Measurements from ENCODE around the gene NT5DC2.

Gene NT5DC2

DNA sequence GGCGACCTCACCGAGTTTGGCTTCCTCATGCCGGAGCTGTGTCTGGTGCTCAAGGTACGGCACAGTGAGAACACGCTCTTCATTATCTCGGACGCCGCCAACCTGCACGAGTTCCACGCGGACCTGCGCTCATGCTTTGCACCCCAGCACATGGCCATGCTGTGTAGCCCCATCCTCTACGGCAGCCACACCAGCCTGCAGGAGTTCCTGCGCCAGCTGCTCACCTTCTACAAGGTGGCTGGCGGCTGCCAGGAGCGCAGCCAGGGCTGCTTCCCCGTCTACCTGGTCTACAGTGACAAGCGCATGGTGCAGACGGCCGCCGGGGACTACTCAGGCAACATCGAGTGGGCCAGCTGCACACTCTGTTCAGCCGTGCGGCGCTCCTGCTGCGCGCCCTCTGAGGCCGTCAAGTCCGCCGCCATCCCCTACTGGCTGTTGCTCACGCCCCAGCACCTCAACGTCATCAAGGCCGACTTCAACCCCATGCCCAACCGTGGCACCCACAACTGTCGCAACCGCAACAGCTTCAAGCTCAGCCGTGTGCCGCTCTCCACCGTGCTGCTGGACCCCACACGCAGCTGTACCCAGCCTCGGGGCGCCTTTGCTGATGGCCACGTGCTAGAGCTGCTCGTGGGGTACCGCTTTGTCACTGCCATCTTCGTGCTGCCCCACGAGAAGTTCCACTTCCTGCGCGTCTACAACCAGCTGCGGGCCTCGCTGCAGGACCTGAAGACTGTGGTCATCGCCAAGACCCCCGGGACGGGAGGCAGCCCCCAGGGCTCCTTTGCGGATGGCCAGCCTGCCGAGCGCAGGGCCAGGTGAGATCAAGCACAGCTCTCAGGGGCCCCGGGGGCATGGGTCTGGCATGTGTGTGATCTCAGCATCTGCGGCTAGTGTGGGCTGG, 45.6 kb downstream of the NT5DC2 start:
- DNase-seq, result no peak

DNA sequence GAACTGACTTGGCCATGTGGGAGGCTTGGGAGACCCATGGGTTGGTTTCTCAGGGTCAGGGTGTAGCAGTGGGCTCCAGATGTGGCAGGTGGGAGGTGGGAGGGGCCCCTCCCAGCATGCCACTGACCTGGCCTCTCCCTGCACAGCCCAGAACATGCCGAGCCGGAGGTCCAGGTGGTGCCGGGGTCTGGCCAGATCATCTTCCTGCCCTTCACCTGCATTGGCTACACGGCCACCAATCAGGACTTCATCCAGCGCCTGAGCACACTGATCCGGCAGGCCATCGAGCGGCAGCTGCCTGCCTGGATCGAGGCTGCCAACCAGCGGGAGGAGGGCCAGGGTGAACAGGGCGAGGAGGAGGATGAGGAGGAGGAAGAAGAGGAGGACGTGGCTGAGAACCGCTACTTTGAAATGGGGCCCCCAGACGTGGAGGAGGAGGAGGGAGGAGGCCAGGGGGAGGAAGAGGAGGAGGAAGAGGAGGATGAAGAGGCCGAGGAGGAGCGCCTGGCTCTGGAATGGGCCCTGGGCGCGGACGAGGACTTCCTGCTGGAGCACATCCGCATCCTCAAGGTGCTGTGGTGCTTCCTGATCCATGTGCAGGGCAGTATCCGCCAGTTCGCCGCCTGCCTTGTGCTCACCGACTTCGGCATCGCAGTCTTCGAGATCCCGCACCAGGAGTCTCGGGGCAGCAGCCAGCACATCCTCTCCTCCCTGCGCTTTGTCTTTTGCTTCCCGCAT, 46.4 kb downstream of the NT5DC2 start:
- no peak for DNase-seq

DNA sequence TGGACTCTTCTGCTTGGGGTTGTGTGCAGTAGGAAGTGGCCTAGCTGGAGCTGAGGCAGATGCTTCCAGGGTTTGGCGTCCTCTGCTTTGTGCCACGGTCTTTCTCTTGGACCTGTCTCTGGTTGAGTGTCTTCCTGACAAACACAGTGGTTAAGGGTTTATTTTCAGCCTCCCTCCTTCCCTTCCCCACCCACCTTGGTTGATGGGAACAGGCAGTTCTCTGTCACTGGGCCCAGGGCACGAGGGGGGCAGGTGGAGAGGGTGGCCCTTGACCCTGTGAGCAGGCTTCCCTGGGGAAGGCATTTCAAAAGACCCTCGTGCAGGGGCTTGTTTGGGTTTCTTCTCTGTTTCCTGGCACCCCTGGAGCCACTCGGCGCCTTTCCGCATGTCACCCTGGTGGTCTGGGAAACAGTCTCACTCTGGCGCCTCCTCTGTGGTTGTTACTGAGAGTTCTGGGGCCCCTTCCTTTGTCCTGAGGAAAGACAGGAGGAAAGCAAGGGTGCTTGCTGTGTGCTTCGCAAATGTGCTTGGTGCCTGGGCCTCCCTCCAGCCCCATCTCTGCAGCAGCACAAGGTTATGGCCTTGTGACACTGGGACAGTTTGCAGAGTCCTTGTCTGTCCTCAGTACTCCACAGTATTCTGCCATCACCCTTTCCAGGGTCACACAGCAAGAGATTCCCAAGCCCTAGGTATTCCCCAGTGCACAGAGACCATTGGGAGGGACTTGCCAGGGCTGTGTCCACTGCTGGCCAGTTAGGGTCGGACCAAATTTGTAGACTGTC, 48.8 kb downstream of the NT5DC2 start:
- DNase-seq, result no peak

DNA sequence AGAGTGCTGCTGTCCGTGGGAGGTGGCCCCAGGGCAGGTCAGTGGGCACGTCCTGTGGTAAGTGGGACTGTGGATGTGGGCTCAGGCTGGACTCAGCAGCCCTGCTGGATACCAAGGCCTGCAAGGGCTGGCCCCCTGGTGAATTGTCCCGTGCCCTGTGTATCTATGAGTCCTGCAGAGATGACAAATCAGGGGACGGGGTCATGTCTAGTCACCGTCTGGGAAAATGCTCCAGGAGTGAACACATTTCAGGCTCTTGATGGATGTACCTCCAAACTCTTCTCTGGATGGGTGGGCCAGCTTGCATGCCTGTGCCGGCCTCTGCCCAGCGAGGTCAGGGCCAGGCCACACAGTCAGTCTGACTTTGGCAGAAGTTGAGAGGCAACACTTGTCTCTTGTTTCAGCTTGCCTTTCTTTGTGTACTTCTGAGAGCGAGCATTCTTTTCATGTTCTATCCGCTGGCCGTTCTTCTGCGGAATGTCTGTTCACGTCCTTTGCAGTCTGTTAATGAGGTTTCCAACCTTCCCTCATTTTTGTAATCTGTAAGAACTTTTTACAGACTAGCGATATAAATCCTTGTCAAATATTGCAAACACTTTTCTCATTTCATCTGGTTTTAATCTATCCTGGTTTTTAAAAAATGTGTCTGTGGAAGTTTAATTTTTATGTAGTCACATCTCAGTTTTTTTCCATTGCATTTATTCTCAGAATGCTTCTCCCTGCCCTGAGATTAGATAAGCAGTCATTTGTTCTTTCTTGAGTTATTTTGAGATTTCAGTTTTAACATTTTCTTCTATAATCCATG, 49.9 kb downstream of the NT5DC2 start:
- no peak for DNase-seq

DNA sequence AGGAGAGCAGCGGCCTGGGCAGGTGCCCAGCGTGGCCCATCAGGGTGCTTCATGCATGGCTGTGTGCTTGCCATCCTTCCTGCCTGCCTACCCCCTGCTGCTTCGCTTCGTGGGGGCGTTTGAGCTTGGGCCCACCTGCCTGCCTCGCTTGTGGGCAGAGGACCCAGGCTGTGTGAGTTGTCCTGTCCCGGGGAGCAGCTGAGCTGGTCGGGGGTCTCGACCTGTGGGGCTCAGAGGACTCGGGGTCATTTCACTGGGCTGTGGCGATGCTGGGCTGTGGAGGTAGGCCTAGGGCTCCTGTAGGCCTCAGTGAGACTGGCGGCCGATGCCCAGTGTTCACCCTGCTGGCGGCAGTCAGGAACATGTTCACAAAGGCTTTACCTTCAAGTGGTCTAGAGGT, 50.6 kb downstream of the NT5DC2 start:
- no peak for DNase-seq

DNA sequence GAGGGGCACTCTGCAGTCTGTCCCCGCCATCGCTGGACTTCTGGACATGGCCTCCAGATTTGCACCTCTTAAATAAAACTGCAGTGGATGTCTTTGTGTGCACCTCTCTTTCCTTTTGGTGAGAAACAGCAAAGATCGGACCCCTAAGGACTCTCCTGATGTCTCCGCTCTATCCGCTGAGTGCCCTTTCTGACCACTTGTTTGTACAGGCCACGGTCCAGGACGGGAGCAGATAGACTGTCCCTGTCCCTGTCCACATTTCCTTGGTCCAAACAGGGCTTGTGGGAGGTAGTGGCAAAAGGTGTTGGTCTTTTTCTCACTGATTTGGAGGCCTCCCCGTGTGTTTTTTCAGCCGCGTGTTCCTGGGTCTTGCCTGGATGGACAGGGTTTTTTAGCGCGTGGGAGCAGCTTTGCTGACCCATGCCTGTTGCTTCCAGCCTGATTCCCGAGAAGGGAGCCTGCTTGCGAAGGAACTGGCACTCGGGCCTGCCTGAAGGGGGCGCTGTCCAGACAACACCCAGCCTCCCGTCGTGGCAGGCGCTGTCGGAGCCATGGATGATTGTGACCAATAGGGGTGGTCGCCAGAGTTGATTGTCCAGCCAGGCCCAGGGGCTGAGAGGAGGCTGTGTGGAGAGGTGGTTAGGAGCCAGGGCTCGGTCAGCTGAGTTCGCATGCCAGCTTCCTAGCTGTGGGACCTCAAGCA, 51.7 kb downstream of the NT5DC2 start:
- DNase-seq, result peak in 1 of 4 experiments; percentile 43

DNA sequence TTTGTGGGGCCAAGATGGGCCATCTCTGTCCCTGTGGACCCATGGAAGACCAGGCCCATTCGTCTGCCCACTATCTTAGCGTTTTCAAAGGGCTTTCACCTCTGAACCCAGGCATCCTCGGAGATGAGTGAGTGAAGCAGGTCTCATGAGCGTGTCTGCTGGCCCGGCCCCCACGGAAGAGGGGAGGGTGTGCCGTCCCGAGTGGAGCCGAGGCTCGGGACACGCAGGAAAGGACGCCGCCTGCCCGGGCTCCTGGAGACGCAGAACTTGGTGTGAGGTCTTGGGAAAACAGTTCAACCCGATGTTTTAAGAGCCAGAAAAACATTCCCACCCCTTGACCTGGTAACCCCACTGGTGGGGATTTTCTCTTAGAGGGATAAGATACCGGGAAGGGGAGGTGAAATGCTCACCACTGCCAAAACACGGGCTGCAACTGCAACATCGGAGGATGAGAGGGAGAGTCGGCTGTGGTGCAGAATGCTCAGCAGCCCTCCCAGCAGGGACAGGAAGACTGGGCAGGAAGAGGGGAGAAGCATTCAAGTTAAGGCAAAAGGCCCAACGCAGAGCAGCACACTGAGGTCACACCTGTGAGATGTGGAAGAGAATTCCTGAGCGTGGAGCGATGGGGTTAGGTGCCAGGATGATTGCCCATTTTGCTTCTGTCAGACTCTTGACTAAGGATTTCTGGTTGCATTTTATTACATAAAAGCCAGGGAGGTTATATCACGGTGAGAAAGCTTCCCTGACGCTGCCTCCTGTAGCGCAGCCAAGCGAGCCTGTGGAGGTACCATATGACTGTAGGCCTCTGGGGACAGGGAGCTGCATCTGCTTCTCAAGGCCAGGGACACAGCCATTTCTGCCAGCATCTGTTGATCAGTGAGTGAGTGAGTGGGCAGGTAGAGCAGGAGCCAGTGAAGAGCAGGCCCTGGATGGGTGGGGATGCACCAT, 52.6 kb downstream of the NT5DC2 start:
- DNase-seq, result no peak

DNA sequence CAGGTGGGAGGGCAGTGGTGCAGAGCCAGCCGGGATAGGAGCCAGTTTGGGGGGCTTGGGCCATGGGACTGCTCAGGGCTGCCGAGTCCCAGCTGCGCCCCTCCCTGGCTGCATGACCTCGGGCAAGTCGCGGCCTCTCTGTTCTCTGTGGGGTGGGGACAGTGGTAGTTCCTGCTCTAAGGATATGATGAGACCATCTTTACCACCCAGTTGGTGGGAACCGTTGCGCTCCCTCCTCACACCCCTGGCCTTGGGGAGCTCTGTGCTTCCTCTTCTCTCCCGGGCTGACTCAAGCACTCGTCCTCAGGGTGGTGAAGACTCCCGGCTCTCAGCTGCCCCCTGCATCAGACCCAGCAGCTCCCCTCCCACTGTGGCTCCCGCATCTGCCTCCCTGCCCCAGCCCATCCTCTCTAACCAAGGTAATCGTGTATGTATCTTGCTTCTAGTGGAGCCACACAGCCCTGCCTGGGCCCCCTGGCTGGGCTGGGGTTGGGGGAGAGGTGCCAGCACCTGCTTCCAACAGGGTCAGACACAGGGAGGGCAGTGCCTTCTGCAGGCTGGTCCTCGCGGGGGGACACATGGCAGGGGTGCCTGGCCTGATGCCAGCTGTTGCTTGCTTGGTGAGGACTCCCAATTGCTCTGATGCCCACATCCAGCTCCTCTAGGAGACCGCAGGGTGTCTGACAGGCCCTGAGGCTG, 53.6 kb downstream of the NT5DC2 start:
- peak; percentile 43 to 73 (median 70) for DNase-seq

DNA sequence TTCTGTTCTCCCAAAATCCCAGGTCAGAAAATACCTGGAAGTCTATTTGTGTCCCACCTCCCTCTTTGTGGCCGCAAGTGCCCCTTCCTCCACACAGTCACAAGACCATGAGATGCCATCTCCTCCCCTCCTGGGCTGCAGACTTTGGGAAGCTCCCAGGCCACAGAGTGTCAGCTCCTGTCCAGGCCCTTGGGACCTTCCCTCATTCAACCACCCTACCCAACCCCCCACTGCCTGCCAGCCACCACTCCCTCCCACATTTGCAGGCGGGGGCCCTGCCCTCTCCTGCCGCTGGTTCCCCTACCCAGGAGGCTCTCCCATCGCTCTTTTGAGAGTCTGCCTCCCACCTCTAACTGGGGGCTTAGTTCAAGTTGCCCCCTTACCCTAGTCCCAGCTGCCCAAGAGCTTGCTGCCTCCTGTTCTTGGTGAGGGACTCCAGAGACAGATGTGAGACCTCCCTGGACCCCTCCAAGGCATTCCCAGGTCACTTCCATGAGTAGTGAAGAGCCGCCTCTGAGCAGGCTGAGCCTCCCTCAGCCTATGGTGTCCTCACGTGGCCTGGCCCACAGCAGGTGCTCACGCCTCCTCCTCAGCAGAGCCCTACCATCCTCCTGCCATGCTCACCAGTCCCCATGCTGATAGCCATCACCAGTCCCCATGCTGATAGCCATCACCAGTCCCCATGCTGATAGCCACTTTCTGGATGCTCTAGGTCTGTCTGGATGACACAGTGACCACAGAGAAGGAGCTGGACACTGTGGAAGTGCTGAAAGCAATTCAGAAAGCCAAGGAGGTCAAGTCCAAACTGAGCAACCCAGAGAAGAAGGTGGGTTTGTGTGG, 54.4 kb downstream of the NT5DC2 start:
- DNase-seq, result no peak

DNA sequence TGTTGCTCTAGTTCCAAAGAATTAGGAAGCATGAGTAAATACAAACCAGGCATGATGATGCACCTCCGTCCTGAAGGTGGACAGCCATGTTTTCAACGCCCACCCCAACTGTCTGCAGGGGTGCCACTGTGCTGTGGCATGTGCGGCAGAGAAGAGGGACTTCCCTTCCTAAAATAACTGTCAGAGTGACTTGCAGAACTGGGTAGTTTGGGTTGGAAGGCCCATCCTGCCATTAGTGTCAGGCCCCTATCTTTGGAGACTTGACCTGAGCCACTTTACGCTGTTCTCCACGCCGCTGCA, 55.9 kb downstream of the NT5DC2 start:
- peak in 3 of 4 experiments; percentile 52 to 57 (median 53) for DNase-seq

DNA sequence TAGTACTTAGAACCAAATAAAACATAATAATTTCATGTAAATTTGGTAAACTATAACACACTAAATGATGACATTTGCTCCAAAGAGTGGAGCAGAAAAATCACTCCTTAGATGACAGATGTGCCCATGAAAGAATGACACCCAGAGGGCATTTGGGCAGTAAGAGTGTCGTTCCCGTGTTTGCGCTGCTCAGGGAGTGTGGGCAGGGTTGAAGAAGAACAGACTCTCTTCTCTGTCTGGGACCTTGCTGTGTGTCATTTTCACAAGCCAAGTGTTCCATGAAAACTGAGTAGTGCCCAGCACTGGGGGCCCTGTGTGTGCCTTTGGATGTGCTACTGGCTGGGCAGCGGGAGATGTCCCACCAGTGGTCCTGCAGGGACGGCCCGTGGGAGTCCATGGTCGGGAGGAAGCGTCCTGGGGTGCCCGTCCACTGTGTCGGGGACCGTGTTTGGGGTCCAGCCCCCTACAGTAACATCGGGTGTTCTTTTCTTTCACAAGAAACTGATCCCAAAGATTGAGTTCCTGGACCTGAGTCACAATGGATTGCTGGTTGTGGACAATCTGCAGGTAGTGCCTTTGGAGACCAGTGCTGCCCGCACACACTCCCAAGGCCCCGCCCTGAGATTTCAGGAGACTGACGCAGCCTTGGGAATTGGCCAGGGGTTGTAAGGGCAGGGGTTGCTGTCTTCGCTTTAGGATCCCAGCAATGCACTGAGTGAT, 56.4 kb downstream of the NT5DC2 start:
- no peak for DNase-seq
